ENCODE data around the gene PACC1.

GRCh38 chr1:212423879-212424278 is 9.2 kb upstream of the PACC1 start:
- TF ChIP-seq CTCF (IDR thresholded peaks at IDR 0.05) (no peak), POLR2A (IDR thresholded peaks at IDR 0.05) (no peak)
